Activated T-helper 1 cell treated with anti-CD3 and anti-CD28 coated beads, Interleukin-2, amount 50 U/mL, for 16 hours (primary cell): ENCODE results near the gene MMRN1.

Experiments
- DNase-seq, 2 donors: peaks; one replicate each; pipeline ENCODE4 v3.0.0-alpha.2; 2020; ENCODE audit warnings: low read depth in 1 of 2, low spot score in 1 of 2

Gene MMRN1, protein sequence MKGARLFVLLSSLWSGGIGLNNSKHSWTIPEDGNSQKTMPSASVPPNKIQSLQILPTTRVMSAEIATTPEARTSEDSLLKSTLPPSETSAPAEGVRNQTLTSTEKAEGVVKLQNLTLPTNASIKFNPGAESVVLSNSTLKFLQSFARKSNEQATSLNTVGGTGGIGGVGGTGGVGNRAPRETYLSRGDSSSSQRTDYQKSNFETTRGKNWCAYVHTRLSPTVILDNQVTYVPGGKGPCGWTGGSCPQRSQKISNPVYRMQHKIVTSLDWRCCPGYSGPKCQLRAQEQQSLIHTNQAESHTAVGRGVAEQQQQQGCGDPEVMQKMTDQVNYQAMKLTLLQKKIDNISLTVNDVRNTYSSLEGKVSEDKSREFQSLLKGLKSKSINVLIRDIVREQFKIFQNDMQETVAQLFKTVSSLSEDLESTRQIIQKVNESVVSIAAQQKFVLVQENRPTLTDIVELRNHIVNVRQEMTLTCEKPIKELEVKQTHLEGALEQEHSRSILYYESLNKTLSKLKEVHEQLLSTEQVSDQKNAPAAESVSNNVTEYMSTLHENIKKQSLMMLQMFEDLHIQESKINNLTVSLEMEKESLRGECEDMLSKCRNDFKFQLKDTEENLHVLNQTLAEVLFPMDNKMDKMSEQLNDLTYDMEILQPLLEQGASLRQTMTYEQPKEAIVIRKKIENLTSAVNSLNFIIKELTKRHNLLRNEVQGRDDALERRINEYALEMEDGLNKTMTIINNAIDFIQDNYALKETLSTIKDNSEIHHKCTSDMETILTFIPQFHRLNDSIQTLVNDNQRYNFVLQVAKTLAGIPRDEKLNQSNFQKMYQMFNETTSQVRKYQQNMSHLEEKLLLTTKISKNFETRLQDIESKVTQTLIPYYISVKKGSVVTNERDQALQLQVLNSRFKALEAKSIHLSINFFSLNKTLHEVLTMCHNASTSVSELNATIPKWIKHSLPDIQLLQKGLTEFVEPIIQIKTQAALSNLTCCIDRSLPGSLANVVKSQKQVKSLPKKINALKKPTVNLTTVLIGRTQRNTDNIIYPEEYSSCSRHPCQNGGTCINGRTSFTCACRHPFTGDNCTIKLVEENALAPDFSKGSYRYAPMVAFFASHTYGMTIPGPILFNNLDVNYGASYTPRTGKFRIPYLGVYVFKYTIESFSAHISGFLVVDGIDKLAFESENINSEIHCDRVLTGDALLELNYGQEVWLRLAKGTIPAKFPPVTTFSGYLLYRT

DNA sequence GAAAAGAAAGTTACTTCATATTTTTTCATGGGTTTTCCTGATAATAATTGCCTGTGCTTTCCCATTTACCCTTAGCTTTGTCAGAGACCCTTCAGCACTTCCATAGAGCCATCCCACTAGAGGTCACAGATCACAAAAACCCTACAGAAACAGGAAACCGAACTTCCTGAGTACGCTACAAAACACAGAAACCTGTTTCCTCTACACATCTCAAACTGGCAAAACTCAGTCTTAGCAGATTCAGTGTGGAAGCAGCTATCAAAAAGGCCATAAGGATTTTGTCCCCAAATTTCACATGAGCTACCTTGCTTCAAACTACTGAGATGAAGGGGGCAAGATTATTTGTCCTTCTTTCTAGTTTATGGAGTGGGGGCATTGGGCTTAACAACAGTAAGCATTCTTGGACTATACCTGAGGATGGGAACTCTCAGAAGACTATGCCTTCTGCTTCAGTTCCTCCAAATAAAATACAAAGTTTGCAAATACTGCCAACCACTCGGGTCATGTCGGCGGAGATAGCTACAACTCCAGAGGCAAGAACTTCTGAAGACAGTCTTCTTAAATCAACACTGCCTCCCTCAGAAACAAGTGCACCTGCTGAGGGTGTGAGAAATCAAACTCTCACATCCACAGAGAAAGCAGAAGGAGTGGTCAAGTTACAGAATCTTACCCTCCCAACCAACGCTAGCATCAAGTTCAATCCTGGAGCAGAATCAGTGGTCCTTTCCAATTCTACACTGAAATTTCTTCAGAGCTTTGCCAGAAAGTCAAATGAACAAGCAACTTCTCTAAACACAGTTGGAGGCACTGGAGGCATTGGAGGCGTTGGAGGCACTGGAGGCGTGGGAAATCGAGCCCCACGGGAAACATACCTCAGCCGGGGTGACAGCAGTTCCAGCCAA, at the start of gene MMRN1:
TSS of gene MMRN1 (plus strand) at position 206 of the 902 bp plus-strand sequence. CDS start at position 324, 118 bp downstream.
- no peak for DNase-seq

DNA sequence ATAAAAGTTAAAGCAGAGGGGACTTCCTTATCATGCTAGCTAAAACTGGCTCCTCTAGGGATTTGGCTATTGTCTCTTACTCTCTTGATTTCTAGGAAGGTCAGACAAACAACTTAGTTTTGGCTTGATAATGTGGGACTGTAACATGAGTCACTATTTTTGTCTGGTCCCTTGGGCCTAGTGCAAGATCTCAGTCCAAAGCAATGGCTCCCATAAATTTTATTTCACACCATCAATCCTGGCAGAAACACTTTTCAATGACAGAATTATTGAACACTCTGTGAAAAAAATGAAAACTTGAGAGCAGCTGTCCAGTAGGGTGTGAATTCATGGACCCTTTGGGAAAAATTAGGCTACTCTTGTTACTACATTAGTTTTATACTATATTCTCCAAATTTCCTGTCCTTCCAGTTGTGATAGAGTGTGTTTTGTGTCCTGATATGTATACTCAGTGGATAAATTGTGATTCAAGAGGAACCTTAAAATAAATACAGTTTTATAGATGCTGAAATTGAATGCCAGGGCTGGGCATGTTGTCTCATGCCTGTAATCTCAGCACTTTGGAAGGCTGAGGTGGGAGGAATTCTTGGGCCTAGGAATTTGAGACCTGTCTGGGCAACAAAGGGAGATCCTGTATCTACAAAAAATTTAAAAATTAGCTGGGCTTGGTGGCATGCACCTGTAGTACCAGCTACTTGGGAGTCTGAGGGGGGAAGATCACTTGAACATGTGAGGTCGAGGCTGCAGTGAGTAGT, 46.9 kb upstream of the MMRN1 start:
- no peak for DNase-seq

DNA sequence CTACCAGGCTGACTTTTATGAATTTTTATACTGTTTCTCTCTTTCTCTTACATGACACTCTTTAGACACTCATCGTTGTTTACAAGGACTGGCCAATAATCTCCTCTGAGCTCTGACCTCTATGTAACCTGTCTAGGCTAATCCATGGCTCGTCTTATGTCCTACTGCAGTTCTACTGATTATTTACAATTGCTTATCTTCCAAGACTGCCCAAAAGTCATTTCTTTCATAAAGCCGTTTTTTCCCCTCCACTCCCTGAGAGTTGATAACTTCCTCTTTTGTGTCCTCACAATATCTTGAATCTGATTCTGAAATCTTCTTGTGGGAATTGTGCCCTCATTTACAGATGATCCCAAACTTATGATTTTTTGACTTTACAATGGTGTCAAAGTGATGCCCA, 39.4 kb upstream of the MMRN1 start:
- DNase-seq, result no peak

DNA sequence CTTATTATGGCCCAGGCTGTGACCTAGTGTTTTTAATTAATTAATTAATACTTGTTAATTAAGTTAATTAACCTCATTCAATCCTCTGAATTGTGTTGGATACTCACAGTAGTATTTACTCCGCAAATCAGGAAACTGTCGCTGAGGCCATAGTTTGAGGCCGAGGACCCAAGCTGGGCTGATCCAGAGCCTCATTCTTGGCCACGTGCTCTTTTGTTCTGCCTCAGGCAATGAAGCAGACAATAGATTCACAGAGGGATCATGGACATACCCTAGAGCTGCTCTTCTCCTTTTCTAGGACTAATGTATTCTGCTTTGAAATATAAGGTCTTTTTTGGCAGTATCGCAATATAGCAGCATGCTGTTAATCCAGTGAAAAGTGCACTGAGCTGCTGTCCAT, 33.7 kb upstream of the MMRN1 start:
- DNase-seq, result no peak

DNA sequence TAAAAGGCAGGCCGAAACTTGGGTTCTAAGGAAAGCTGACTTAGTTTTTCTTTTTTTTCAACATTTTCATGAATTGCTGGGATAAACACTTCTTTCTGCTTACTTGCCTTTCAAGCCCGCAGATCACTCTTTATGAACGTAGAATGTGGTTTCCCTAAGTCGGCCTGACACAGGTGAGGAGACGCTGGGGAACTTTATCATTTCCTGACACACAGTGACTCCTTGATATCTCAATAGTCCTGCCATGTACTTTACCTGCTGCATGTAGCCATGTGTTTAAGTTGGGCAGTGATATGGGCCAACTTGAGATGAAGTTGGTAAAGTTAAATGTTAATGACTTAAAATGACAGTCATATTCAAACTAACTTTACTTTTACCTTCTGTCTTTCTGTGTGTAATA, 31.1 kb upstream of the MMRN1 start:
- no peak for DNase-seq

DNA sequence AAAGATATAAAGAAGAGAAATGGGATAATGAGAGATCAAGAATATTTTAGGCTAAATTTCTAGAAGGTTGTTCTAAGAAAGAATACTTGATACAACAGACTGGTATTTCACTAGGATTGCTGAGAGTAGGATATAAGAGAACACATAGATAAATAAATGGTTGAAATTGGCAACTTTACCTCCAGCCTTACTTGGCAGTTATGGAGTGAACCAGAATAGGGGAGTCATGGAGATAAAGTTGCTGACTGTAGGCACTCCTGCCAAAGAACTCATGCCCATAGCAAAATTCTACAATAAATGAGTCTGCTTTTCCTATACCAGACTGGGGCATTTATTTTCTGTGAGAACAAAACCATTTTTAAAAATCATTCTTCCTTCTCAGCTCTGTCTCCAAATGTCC, 26.4 kb upstream of the MMRN1 start:
- no peak for DNase-seq

DNA sequence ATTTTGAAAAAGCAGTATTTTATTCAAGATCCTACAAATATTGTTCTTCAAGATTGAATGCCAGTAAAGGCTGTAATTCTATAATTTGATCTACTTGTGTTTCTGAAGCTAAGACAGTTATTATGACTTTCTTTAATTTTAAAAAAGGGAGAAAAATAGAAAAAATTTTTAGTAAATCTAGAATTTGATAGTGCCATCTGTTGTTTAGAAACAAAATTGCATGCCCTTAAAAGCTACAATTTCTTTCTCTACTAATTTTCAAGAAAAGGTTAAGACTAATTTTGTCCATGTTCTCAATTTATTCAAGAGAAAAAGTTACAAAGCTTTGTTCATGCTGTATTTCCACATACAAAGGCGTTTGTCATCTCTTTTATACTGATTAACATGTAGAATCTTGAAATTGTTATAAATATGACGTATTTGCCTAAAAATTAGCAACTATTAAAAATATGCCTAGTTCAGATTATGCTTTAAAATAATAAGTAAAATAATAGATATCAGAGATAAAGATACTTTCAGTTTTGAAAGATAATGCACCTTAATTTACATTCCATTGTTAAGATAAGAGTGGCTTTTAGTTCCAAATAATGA, 25.6 kb upstream of the MMRN1 start:
- DNase-seq, result no peak

DNA sequence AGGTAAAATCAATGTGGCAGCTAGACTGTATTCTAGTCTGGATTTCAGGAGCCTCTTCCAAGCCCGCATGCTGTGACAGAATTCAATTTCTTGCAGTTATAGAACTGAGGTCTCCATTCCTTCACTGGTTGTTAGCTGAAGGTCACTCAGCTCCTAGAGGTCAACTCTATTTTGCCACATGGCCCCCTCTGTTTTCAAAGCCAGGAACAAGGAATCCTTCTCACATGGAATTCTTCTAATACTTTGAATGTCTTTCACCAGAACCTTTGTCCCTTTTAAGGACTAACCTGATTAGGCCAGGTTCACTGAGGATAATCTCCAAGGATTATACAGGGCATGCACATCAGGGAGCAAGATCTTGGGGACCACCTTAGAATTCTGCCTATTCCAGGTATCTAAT, 23.4 kb upstream of the MMRN1 start:
- DNase-seq, result no peak

DNA sequence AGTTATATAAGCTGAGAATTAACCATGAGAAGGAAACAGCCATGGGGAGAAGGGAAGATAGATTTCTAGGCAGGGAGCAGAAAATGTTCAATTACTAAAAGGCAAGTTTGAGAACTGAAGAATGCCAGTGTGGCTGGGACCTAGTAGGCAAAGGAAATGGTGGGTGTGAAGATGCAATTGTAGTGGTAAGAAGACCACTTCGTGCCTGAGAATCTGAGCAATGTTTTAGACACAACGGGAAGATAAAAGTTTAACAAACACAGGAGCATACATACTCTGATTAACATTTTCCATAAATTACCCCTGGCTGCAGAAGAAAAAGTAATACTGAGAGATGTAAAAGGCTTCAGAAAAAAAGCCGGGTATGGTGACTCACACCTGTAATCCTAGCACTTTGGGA, 18.1 kb upstream of the MMRN1 start:
- no peak for DNase-seq

DNA sequence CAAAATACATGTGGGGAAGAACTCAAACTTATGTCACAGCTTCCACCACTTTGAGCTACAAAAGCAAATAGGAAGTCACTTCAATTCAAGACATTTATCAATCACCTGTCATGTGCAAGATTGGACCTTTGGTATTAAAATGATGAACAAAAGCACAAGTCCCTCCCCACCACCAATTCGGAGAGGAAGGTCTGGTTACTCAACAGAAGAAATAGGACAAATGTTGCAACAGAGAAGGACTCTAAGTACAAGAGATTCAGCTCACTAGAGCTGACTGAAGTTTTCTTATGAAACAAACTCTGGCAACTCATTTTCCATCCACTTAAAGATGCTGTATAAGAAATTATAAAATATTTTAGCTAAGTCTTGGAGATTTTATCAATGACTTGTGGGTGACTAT, 16.0 kb upstream of the MMRN1 start:
- DNase-seq, result no peak

DNA sequence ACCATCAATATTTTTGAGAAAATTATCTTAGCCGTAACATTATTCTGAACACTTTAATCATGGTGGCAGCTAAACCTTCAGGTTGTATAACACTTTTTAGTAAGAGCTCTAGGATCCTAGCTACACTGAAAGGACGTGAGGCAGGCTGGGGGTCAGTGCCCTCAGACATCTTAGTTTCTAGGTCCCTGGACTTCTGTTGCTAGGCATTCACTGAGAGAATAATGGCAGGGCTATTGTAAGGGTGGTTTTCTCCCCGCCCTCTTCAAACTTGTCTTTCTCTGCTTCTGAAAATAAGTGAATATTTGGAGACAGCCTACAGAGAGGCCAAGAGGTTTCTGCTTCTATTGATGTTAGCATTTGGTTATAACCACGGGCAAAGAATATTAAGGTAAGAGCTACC, 15.4 kb upstream of the MMRN1 start:
- no peak for DNase-seq

DNA sequence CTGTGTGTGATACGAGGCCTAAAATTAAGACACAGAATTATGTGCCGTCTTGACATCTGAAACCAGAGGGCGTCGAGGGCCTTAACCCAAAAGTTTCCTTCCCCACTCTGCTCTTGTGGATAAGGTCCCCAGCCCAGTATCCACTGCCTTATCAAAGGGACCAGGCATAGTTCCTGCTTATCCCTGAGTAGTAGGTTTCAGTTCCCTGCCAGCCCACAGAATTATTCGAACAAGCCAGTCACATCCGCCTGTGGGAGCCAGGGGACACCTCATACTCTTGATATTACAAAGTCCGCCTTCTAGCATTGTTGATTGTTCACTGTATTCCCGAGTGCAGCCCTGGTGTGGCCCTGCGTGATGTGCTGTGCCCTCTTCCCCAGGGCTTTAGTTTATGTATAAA, 5.4 kb upstream of the MMRN1 start:
- no peak for DNase-seq

DNA sequence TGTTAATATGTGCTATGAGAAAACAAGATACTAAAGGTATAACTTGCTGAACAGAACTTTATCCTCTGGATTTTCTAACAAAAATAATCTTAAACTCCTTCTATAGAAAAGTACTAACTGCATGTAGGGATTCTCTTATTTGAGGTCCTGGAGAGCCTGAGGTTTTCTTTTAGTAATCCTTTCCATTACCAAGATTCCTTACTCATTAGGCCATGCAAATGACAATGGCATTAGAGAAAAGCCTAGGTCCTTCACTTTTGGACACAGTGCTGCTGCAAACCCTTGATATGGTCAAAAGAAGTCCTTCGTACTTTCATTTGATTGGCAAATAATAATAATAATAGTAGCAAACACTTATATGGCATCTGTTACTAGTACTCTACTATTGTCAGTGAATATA, 3.2 kb downstream of the MMRN1 start:
- DNase-seq, result no peak

DNA sequence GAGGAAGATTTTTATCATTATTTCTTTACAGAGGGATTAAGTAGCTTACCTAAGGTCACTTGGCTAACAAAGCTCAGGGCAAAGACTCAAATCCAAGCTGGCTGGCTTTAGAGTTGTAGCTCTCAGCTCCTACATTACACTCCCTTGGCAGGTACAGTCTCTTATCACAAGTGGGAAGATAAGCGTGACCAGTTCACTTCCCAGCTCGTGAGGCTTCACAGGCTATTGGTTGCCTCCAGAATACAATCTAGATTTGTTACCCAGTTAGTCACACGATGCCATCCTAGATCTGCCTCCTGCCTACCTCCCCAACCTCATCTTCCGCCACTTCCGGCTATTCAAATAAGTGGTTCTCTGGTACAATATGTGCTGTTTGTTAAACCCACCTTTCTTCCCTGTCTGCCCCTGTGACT, 3.7 kb downstream of the MMRN1 start:
- no peak for DNase-seq

DNA sequence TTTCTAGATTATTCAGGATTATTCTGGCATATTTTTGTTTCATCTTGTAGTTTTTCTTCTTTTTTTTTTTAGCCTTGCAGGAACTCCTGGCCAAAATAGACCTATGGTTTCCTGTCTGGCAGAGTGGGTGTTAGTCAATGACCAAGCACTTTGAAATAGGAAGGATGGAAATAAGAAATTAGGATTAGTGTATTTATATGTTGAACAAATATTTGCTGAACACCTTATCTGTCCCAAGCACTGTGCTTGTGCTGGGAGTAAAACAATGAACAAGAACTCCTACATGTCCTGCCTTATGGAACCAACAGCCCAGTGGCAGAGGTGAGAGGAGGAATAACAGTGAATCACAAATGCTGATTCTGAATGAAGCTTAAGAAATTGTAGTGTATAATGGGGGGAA, 4.5 kb downstream of the MMRN1 start:
- no peak for DNase-seq

DNA sequence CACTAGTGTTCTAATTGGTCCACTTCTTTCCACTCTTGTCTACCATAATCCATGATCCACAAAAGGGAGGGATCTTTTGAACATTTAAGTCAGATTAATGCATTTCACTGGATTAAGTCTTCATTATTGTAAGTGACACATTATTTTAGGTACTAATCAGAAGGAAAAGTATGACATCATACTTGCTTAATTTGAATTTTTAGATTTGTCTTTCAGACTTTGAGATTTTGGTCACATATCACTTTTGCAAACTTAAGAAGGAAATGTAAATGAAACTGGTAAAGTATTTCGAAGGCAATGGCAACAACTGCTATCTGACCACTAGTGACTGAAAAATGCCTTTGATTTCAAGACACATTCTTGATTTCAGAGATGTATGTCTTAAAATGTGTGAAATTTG, 5.2 kb downstream of the MMRN1 start:
- DNase-seq, result no peak

DNA sequence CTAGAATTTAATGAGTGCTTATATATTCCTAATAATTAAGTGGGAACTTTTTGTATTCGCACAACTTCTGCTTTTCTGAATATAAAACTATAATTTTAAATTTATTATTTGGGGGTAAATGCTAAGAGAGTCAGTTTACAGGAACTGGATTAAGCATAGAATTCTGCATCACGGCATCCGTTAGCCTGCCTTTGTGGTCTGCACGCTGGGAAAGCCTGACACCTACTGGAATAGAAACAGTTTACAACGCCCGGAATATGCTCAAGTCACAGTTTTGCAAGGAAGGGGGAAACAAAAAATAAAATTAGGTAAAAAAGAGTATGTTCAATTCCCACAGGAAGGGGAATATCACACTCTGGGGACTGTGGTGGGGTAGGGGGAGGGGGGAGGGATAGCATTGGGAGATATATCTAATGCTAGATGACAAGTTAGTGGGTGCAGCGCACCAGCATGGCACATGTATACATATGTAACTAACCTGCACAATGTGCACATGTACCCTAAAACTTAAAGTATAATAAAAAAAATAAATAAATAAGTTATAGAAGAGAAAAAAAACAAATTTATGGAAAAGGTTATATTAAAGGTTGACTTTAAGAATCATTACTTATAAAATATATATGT, 7.3 kb downstream of the MMRN1 start:
- peak; percentile 11 to 21 for DNase-seq

DNA sequence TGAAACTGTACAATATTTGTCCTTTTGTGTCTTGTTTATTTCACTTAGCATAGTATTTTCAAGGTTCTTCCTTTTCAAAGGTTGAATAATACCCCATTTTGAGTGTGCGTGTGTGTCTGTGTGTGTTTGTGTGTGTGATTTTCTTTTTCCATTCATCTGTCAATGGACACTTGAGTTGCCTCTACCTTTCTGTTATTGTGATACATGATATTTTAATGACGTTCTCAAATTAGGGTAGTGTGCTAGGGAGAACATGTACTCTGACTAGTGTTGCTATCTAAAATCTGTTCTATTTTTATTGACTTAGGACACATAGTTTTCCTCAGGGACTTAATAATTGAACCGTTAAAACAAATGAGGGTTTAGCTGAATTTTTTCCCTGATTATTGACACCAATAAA, 9.9 kb downstream of the MMRN1 start:
- no peak for DNase-seq

DNA sequence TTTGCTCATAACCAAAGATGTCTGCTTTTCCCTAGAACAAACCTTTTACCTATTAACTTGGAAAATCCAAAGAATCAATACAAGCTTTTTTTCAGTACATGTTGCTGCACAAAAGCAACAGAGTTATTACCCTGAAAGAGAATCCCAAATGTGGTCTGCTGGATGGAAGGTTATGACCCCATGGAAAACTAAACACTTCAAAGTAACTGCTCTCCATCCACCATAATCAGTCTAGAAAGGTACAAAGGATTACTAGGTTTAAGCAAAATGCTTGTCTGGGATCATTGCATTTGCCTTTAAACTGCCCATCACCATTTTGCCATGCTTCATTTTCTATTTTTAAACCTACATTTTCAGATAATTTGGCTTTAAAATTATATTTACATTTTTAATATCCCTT, 11.7 kb downstream of the MMRN1 start:
- DNase-seq, result no peak
